ENCODE results near the gene ODF2.

DNA sequence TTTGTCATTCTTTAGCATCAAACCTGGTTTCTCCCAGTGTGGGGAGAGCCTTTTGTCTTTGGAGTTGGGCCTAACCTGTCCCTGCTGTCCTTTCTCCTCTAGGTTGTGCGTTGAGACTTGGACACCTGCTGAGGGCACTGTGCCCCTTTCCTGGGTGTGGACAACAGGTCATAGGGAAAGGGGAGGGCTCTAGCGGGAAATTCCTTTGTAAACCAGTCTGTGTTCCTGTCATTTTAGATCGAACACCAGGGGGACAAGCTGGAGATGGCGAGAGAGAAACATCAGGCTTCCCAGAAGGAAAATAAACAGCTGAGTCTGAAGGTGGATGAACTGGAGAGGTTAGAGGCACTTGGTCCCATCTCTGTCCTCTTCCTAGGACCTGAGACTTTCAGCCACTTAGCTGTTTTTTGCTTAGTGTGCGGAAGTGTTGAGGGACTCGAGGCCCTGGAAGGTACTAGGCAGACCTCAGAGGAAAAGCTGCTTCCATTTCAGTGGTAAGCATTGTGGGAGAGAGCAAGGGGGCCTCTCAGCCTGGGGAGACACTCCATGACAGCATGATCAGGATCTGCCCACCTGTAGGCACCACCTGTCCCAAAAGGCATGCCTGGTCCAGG lies 40.1 kb downstream of the ODF2 start:
- TF ChIP-seq, protein P1, sequence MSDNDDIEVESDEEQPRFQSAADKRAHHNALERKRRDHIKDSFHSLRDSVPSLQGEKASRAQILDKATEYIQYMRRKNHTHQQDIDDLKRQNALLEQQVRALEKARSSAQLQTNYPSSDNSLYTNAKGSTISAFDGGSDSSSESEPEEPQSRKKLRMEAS (CRISPR knock-in tag; IDR thresholded peaks at IDR 0.05): no peak
- TF ChIP-seq, protein P2, sequence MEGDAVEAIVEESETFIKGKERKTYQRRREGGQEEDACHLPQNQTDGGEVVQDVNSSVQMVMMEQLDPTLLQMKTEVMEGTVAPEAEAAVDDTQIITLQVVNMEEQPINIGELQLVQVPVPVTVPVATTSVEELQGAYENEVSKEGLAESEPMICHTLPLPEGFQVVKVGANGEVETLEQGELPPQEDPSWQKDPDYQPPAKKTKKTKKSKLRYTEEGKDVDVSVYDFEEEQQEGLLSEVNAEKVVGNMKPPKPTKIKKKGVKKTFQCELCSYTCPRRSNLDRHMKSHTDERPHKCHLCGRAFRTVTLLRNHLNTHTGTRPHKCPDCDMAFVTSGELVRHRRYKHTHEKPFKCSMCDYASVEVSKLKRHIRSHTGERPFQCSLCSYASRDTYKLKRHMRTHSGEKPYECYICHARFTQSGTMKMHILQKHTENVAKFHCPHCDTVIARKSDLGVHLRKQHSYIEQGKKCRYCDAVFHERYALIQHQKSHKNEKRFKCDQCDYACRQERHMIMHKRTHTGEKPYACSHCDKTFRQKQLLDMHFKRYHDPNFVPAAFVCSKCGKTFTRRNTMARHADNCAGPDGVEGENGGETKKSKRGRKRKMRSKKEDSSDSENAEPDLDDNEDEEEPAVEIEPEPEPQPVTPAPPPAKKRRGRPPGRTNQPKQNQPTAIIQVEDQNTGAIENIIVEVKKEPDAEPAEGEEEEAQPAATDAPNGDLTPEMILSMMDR (IDR thresholded peaks at IDR 0.05): no peak
- TF ChIP-seq, protein P3, sequence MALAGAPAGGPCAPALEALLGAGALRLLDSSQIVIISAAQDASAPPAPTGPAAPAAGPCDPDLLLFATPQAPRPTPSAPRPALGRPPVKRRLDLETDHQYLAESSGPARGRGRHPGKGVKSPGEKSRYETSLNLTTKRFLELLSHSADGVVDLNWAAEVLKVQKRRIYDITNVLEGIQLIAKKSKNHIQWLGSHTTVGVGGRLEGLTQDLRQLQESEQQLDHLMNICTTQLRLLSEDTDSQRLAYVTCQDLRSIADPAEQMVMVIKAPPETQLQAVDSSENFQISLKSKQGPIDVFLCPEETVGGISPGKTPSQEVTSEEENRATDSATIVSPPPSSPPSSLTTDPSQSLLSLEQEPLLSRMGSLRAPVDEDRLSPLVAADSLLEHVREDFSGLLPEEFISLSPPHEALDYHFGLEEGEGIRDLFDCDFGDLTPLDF (CRISPR knock-in tag; IDR thresholded peaks at IDR 0.05): no peak
- TF ChIP-seq, protein P4, sequence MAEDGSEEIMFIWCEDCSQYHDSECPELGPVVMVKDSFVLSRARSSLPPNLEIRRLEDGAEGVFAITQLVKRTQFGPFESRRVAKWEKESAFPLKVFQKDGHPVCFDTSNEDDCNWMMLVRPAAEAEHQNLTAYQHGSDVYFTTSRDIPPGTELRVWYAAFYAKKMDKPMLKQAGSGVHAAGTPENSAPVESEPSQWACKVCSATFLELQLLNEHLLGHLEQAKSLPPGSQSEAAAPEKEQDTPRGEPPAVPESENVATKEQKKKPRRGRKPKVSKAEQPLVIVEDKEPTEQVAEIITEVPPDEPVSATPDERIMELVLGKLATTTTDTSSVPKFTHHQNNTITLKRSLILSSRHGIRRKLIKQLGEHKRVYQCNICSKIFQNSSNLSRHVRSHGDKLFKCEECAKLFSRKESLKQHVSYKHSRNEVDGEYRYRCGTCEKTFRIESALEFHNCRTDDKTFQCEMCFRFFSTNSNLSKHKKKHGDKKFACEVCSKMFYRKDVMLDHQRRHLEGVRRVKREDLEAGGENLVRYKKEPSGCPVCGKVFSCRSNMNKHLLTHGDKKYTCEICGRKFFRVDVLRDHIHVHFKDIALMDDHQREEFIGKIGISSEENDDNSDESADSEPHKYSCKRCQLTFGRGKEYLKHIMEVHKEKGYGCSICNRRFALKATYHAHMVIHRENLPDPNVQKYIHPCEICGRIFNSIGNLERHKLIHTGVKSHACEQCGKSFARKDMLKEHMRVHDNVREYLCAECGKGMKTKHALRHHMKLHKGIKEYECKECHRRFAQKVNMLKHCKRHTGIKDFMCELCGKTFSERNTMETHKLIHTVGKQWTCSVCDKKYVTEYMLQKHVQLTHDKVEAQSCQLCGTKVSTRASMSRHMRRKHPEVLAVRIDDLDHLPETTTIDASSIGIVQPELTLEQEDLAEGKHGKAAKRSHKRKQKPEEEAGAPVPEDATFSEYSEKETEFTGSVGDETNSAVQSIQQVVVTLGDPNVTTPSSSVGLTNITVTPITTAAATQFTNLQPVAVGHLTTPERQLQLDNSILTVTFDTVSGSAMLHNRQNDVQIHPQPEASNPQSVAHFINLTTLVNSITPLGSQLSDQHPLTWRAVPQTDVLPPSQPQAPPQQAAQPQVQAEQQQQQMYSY (CRISPR knock-in tag; IDR thresholded peaks at IDR 0.05): no peak
- TF ChIP-seq CREB1 (CRISPR knock-in tag; IDR thresholded peaks at IDR 0.05) (no peak), NR2C2 (CRISPR knock-in tag; IDR thresholded peaks at IDR 0.05) (no peak)

Measured in WTC11 (cell line).